PC-9 (cell line): ENCODE data around the gene XAGE1A.
"Not testable (repeated sequence)": the region's sequence is repeated elsewhere in the genome, so short reads cannot be mapped to it uniquely, and the experiment has no call there.

Experiments used
- EZH2 ChIP-seq: fragments of 200-600 bp; sonication (generic); IDR thresholded peaks from 2 replicates; pipeline ENCODE4 v1.8.0; 2017; ENCODE audit warnings: antibody characterized with exemption, low read depth
- TF ChIP-seq, protein P1 (sequence below): fragments of 200-600 bp; sonication (generic); conservative IDR thresholded peaks from 2 replicates; pipeline ENCODE4 v1.6.1; 2017; ENCODE audit warnings: mixed run types, antibody characterized with exemption, mild to moderate bottlenecking, moderate library complexity

DNA sequence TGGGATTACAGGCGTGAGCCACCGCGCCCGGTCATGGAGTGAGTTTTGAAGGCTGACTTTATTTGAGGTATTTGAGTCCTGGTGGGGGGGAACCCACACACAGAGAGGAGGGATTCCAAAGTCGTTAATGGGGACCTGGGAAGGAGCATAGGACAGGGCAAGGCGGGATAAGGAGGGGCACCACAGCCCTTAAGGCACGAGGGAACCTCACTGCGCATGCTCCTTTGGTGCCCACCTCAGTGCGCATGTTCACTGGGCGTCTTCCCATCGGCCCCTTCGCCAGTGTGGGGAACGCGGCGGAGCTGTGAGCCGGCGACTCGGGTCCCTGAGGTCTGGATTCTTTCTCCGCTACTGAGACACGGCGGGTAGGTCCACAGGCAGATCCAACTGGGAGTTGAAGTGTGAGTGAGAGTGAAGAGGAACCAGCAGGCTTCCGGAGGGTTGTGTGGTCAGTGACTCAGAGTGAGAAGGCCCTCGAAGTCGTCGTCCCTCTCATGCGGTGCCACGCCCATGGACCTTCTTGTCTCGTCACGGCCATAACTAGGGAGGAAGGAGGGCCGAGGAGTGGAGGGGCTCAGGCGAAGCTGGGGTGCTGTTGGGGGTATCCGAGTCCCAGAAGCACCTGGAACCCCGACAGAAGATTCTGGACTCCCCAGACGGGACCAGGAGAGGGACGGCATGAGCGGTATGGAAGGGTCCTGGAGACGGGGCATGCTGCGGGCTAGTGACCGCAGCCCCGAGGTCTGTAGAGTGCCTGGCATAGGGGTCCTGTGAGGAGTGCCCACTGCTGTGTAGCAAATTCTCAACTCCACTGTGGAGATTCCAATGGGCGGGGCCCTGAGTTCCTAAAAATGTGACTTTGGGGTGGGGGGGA, at the start of gene XAGE1A:
- TF ChIP-seq EZH2, result not testable (repeated sequence)
- TF ChIP-seq, protein P1, sequence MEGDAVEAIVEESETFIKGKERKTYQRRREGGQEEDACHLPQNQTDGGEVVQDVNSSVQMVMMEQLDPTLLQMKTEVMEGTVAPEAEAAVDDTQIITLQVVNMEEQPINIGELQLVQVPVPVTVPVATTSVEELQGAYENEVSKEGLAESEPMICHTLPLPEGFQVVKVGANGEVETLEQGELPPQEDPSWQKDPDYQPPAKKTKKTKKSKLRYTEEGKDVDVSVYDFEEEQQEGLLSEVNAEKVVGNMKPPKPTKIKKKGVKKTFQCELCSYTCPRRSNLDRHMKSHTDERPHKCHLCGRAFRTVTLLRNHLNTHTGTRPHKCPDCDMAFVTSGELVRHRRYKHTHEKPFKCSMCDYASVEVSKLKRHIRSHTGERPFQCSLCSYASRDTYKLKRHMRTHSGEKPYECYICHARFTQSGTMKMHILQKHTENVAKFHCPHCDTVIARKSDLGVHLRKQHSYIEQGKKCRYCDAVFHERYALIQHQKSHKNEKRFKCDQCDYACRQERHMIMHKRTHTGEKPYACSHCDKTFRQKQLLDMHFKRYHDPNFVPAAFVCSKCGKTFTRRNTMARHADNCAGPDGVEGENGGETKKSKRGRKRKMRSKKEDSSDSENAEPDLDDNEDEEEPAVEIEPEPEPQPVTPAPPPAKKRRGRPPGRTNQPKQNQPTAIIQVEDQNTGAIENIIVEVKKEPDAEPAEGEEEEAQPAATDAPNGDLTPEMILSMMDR, result not testable (repeated sequence)
